Limb (tissue), 2 donors: ENCODE data around the gene STXBP3.
"Not testable (repeated sequence)": the region's sequence is repeated elsewhere in the genome, so short reads cannot be mapped to it uniquely, and the experiment has no call there.

Experiments used
- DNase-seq, 2 donors: peaks; one replicate each; pipeline ENCODE4 v3.0.0-alpha.2; 2016; ENCODE audit errors: extremely low spot score in 2 of 2

Gene STXBP3

GRCh38 chr1:108728327-108728923 lies 18.0 kb upstream of the STXBP3 start:
- DNase-seq: no peak

- no peak for DNase-seq
Observed at GRCh38 chr1:108729481-108729880, 17.0 kb upstream of the STXBP3 start.

- DNase-seq: no peak
Observed at GRCh38 chr1:108732398-108732797, 14.1 kb upstream of the STXBP3 start.

- DNase-seq: no peak
Observed at GRCh38 chr1:108734171-108734865, 12.2 kb upstream of the STXBP3 start.

GRCh38 chr1:108742253-108742652 lies 4.2 kb upstream of the STXBP3 start:
- no peak for DNase-seq

DNA sequence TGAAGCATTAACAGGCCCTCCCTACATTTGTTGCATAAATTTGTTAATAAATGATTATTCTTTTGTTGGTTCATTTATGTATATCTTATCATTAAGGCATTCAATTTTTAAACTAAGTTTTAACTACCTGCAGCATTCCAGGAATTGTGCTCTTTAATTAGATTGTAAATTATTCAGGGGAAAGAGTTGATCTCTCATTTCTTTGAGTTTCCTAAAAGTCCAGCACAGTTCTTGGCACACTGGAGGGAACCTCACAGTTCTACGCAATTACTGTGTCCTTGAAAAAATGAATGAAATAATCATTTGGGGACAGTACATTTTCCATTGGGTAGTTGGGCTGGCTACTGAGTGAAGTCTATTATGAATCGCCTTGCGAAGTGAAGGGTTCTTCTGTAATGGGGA lies 493 bp upstream of the STXBP3 start:
- no peak for DNase-seq

DNA sequence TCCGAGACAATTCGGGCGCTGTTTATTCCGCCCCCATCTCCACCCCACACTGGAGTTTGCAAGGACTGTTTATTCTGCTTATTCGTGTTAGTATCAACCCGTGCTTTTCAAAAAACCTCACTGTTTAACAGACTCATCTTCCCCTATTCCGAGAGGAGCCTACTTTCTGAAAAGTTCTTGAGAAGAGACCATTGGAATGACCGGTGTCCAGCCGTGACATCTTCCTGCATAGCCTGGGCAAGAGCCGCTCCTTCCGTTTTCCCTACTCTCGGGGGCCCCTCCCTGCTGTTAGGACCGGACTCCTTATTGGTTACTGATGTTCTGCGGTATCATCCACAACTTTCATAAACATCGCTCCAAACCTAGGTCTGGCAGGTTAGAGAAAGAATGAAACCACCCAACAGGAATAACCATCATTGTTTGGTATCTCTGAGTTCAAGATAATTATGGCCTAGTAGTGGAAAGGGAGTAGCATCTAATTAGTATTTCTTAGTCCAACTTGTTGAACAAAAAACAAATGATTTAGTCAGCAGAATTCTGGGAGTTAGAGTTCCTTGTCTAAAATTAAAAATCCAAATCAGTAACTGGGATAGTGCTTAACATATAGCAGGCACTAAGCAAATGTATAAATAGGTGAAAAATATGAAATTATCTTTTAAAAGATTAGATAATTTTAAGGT lies 837 bp downstream of the STXBP3 start:
- peak; percentile 81 to 83 for DNase-seq

DNA sequence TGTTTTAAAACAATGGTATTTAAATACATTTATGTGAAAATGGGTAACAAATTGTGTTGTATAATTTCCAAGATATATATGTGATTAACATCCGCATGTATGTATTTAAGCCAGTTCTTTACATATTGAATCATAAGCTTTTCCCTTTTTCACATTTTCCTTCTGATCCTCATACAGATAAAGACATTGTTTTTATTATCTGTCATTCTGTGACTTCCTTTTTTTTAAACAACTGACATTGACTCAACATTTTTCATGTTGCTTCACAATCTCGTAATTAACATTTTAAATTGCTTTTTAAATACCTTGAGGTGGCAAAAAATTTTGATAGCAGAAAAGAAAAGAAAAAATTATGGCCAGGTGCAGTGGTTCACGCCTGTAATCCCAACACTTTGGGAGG lies 1.4 kb downstream of the STXBP3 start:
- DNase-seq: no peak

DNA sequence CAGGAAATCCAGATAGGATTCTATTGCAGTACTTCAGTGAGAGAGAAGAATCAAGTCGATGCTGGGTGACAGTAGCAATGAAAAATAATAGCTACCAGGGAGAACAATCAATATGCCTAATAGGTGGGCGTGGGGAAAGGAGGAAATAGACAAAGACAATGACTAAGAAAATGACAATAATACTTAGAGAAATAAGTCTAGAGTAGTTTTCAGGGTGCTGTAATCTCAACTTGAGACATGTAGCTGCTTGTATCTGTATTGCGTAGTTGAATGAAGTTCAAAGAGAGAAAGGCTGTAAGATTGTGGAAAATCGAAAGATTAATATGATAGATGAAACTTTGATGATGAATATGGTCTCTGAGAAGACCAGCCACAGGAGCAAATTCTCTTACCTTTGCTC lies 2.6 kb downstream of the STXBP3 start:
- DNase-seq: no peak

- DNase-seq: no peak
Observed at GRCh38 chr1:108750476-108751181, 4.2 kb downstream of the STXBP3 start.

DNA sequence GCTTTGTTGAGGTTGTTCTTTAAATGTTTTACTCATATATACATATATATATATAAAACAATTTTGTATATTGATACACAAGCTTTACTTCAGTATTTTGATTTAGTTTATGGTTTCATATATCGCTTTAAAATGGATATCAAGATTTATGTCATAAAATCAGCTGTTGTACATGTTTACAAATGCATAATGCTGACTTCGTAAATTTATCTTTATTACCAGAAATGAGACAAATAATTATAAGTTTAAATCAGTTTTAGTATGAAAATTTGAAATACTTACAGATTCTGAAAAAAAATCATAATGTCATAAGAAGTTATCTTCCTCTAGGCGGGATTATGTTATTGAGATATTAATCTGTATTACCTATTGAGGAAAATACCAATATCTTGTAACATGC lies 6.9 kb downstream of the STXBP3 start:
- no peak for DNase-seq

- DNase-seq: no peak
Observed at GRCh38 chr1:108758796-108759195, 12.3 kb downstream of the STXBP3 start.

DNA sequence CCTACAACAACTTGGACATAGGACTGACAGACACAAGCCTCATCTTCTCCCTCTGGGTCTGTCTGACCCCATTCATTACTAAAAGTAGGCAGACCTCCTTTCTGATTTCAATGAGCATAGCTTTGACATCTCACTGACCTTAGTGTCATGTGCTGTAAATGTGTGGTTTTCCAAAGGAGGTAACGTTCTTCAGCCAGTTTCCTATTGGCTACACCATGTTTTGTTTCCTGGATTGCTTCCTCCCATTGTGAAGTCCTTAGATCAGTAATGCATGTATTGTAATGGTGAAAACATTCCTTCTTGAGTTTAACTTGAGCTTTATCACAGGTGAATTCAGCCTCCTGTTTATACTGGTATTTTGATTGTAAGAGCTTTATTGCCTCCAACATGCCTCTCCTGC lies 20.6 kb downstream of the STXBP3 start:
- no peak for DNase-seq

DNA sequence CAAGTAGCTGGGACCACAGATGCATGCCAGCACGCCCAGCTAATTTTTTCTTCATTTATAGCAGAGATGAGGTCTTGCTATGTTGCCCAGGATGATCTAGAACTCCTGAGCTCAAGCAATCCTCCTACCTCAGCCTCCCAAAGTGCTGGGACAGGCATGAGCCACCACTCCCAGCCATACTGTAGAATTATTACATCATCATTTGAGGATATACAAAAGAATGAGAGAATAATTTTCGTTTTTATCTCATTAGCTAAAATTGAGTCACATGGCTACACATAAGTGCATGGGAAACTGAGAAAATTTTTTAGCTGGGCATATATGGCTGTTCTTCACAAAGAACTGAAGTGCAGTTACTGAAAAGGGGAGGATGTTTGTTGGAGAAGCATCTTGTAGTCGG lies 21.2 kb downstream of the STXBP3 start:
- no peak for DNase-seq

DNA sequence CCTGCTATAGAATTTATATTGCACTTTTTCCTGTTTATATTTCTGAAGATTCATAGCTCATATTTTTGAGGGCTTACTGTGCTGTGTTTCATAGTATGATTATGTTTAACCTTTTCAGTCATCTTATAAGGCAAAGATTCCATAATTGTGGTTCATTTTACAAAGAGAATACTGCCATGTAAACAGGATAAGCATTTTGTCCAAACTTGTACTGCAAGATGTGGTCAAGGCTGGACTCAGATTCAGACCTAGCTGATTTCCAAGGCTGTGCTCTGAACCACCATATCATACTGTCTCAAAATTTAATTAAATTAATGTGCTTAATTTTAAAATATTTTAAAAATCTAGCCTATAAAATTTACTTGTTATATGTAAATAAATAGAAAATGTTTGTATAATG lies 31.4 kb downstream of the STXBP3 start:
- DNase-seq: no peak

DNA sequence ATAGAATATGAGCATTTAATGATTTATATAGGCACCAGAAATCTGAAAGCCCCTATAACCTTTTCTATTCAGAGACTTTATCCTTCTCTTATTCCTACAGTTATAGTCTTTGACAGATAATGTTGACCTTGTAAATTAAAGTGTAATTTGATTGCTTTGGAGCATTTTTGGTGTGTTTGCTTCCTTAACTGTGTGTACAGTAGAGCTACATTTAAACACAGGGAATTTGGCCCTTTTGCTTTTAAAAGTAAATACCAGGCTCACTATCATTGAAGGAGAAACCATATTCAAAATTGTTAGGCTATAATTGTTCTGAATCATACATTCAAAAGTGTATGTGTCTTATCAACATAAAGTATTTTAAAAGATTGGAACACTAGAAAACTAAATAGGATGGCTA lies 33.0 kb downstream of the STXBP3 start:
- DNase-seq: no peak

DNA sequence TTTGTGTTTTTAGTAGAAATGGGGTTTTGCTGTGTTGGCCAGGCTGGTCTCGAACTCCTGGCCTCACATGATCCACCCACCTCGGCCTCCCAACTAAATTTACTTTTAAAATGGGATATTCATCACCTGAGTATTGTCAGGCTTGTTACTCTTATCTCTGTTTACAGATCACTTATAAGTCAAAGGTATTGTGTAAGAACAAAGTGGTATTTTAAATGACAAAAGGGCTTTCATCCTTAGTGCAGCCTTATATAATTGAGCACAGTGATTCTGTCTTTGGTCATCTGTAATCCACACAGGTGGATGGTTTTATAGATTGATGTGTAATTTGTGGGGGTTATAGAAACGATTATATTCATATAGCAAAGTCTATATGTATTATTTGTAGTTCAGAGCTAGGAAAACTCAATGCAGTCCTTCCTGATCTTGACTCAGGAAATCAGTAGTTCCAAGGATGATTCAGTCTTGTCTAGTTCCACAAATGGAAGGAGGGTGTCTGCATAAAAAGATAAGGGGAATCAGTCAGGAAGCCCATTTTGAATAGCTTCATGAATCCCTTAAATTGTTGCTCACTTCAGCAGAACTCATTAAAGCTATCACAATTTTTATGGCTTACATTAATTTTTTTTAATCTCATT lies 34.6 kb downstream of the STXBP3 start:
- no peak for DNase-seq

DNA sequence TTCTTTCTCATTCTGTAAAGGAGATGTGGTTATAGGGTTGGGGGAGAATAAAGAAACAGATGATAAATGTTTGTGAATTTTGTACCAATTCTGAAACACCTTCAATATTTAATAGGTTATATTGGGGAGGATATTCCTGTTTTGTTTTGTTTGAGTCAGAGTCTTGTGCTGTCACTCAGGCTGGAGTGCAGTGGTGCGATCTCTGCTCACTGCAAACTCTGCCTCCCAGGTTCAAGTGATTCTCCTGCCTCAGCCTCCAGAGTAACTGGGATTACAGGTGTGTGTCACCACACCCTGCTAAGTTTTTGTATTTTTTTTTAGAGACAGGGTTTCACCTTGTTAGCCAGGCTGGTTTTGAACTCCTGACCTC lies 35.1 kb downstream of the STXBP3 start:
- not testable (repeated sequence) for DNase-seq

- no peak for DNase-seq
Observed at GRCh38 chr1:108785264-108785663, 38.8 kb downstream of the STXBP3 start.

GRCh38 chr1:108785880-108786279 lies 39.4 kb downstream of the STXBP3 start:
- no peak for DNase-seq

DNA sequence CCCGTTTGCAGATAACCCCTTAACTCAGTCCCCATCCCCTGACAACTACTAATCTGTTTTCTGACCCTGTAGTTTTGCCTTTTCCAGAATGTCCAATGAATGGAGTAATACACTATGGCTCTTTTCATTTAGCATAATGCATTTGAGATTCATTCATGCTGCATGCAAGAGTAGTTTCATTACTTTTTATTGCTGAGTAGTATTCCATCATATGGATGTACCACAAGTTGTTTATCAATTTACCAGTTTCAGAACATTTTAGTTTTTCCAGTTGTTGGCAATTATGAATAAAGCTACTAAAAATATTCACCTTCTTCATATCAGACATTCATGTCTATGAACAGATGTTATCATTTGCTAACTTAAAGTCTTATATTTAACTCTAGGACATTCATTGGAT lies 45.3 kb downstream of the STXBP3 start:
- DNase-seq: no peak

DNA sequence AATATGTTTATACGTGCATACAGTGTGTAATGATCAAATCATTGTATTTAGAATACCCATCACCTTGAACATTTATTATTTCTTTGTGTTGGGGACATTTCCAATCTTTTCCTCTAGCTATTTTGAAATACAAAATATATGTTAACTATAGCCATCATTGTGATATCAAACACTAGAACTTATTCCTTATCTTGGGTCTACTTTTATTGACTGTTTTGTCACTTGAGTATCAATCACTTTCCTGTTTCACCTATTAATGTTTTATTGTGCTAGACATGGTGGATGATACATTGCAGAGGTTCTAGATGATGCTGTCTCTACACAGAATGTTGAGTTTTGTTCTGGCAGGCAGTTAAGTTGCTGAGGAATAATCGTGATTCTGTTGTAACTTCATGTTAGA lies 45.9 kb downstream of the STXBP3 start:
- no peak for DNase-seq
